CD4-positive, alpha-beta T cell treated with Interleukin-1 beta for 1 hour (primary cell): ENCODE measurements around the gene OTOGL.

Experiments
- DNase-seq, 2 donors: peaks; one replicate each; pipeline ENCODE4 v3.0.0-alpha.2; 2020 to 2022

The OTOGL gene

GRCh38 chr12:80401191-80401590, 301.9 kb downstream of the OTOGL start:
- no peak for DNase-seq

GRCh38 chr12:80404629-80405028, 305.3 kb downstream of the OTOGL start:
- no peak for DNase-seq

- no peak for DNase-seq
Observed at GRCh38 chr12:80406253-80406652, 306.9 kb downstream of the OTOGL start.

- DNase-seq, result no peak
Observed at GRCh38 chr12:80411787-80412186, 312.4 kb downstream of the OTOGL start.

- no peak for DNase-seq
Observed at GRCh38 chr12:80412343-80412953, 313.1 kb downstream of the OTOGL start.

GRCh38 chr12:80413462-80413861, 314.1 kb downstream of the OTOGL start:
- DNase-seq, result no peak

GRCh38 chr12:80415466-80415865, 316.1 kb downstream of the OTOGL start:
- no peak for DNase-seq

GRCh38 chr12:80419644-80420043, 320.3 kb downstream of the OTOGL start:
- no peak for DNase-seq

GRCh38 chr12:80420075-80420474, 320.7 kb downstream of the OTOGL start:
- DNase-seq, result no peak

- no peak for DNase-seq
Observed at GRCh38 chr12:80422550-80422949, 323.2 kb downstream of the OTOGL start.
